HepG2 (cell line): ENCODE results near the gene TXLNA. TPM values are rescaled to one million over a fixed set of nuclear protein-coding genes. Genes with fewer than 3 reads are reported as not detected.

Experiments used
- ARHGAP35 ChIP-seq: sonication (generic); formaldehyde crosslinking; IDR thresholded peaks from 2 replicates; pipeline ENCODE4 v1.9.0; 2022; ENCODE audit warnings: mild to moderate bottlenecking, inconsistent platforms, moderate library complexity, missing genetic modification reagents, borderline replicate concordance
- ATF3 ChIP-seq: sonication (generic); formaldehyde crosslinking; IDR thresholded peaks from 2 replicates; pipeline ENCODE4 v1.4.0; 2020; ENCODE audit warnings: missing genetic modification reagents
- CHD4 ChIP-seq: fragments of 200-600 bp; sonication (generic); IDR thresholded peaks from 2 replicates; pipeline ENCODE4 v1.7.0; 2017; ENCODE audit warnings: mild to moderate bottlenecking, low read length, borderline replicate concordance
- EZH2 ChIP-seq: conservative IDR thresholded peaks from 2 replicates; pipeline ENCODE4 v1.6.1; 2012; ENCODE audit warnings: mild to moderate bottlenecking, low read depth, low read length, moderate library complexity
- HNRNPL ChIP-seq: fragments of 200-400 bp; formaldehyde crosslinking; IDR thresholded peaks from 2 replicates; pipeline ENCODE4 v1.6.1; 2017; ENCODE audit warnings: mild to moderate bottlenecking, low read depth, low read length
- JDP2 ChIP-seq: sonication (generic); formaldehyde crosslinking; IDR thresholded peaks from 2 replicates; pipeline ENCODE4 v1.8.1; 2022; ENCODE audit warnings: missing genetic modification reagents, borderline replicate concordance
- KAT8 ChIP-seq: IDR thresholded peaks from 2 replicates; pipeline ENCODE4 v1.6.1; 2016; ENCODE audit warnings: missing genetic modification reagents, missing compliant biosample characterization
- LBX2 ChIP-seq: sonication (generic); formaldehyde crosslinking; IDR thresholded peaks from 2 replicates; pipeline ENCODE4 v1.5.0; 2020; ENCODE audit warnings: missing genetic modification reagents, mild to moderate bottlenecking, borderline replicate concordance
- MIER2 ChIP-seq: IDR thresholded peaks from 2 replicates; pipeline ENCODE4 v1.6.1; 2016; ENCODE audit warnings: missing biosample characterization, missing genetic modification reagents
- NFATC3 ChIP-seq: sonication (generic); formaldehyde crosslinking; IDR thresholded peaks from 2 replicates; pipeline ENCODE4 v1.5.1; 2020; ENCODE audit warnings: mild to moderate bottlenecking, missing genetic modification reagents
- SNAI1 ChIP-seq: sonication (generic); formaldehyde crosslinking; IDR thresholded peaks from 2 replicates; pipeline ENCODE4 v1.5.0; 2020; ENCODE audit warnings: mild to moderate bottlenecking, missing genetic modification reagents, borderline replicate concordance
- TAF15 ChIP-seq: fragments of 200-400 bp; formaldehyde crosslinking; IDR thresholded peaks from one replicate; pipeline ENCODE4 v1.6.1; 2018; ENCODE audit warnings: mild to moderate bottlenecking, low read depth, low read length; ENCODE audit not compliant: poor library complexity, severe bottlenecking
- TBX2 ChIP-seq: sonication (generic); formaldehyde crosslinking; IDR thresholded peaks from 2 replicates; pipeline ENCODE4 v1.5.0; 2020; ENCODE audit warnings: missing genetic modification reagents, mild to moderate bottlenecking, borderline replicate concordance
- ZGPAT ChIP-seq: IDR thresholded peaks from 2 replicates; pipeline ENCODE4 v1.6.1; 2016; ENCODE audit warnings: mild to moderate bottlenecking
- ZNF143 ChIP-seq: sonication (generic); formaldehyde crosslinking; IDR thresholded peaks from 2 replicates; pipeline ENCODE4 v1.4.0; 2020; ENCODE audit warnings: missing genetic modification reagents
- ZNF225 ChIP-seq: sonication (generic); formaldehyde crosslinking; IDR thresholded peaks from 2 replicates; pipeline ENCODE4 v1.4.0; 2020; ENCODE audit warnings: mild to moderate bottlenecking, missing genetic modification reagents
- ZNF274 ChIP-seq: sonication (generic); formaldehyde crosslinking; IDR thresholded peaks from 2 replicates; pipeline ENCODE4 v1.5.1; 2020; ENCODE audit warnings: mild to moderate bottlenecking, missing genetic modification reagents
- ZNF337 ChIP-seq: sonication (generic); formaldehyde crosslinking; IDR thresholded peaks from 2 replicates; pipeline ENCODE4 v1.5.1; 2020; ENCODE audit warnings: missing genetic modification reagents, low read depth, mild to moderate bottlenecking, borderline replicate concordance
- ZNF501 ChIP-seq: sonication (generic); formaldehyde crosslinking; IDR thresholded peaks from 2 replicates; pipeline ENCODE4 v1.5.1; 2020; ENCODE audit warnings: mild to moderate bottlenecking, moderate library complexity, missing genetic modification reagents
- ZNF510 ChIP-seq: sonication (generic); formaldehyde crosslinking; IDR thresholded peaks from 2 replicates; pipeline ENCODE4 v1.4.0; 2020; ENCODE audit warnings: low read depth, mild to moderate bottlenecking, missing genetic modification reagents
- ZNF558 ChIP-seq: sonication (generic); formaldehyde crosslinking; IDR thresholded peaks from 2 replicates; pipeline ENCODE4 v1.9.0; 2022; ENCODE audit warnings: mild to moderate bottlenecking, missing genetic modification reagents, borderline replicate concordance
- ZNF574 ChIP-seq: sonication (generic); formaldehyde crosslinking; IDR thresholded peaks from 2 replicates; pipeline ENCODE4 v1.4.0; 2020; ENCODE audit warnings: missing genetic modification reagents
- ZNF577 ChIP-seq: sonication (generic); formaldehyde crosslinking; IDR thresholded peaks from 2 replicates; pipeline ENCODE4 v1.4.0; 2020; ENCODE audit warnings: mild to moderate bottlenecking, low read depth, missing genetic modification reagents, borderline replicate concordance
- ZNF619 ChIP-seq: sonication (generic); formaldehyde crosslinking; IDR thresholded peaks from 2 replicates; pipeline ENCODE4 v1.4.0; 2020; ENCODE audit warnings: mild to moderate bottlenecking, missing genetic modification reagents
- polyA plus RNA-seq, 8 experiments: library from polyadenylated mRNA; depleted of rRNA in 3 of 8; stranded (reverse) in 7 of 8; unstranded in 1 of 8; fragments of >200 nt; fragmentation: Illumina TruSeq in 4 of 8; extraction: Trizol in 4 of 8; gene quantifications; 2 replicates each; pipeline versions ENCODE4 v1.2.1 to v1.2.3, GENCODE V29; 2011 to 2016; ENCODE audit warnings: low read depth in 4 of 8, missing spikeins in 1 of 8, mixed read lengths in 1 of 8; ENCODE audit not compliant: insufficient read depth in 1 of 8
- total RNA-seq, 5 experiments: library from RNA; depleted of rRNA; stranded (reverse); fragments of >200 nt; fragmentation: Illumina TruSeq; extraction: Trizol; gene quantifications; 2 replicates each; pipeline ENCODE4 v1.2.3, GENCODE V29; 2016; ENCODE audit warnings: low read depth in 1 of 5

Gene TXLNA
- total and polyA plus RNA-seq, 2 of the 13 experiments (the other 11 are each of a cell fraction or from before 2014, with no cell fraction given): 29.6 to 67.8 TPM

GRCh38 chr1:32180186-32181060 is 948 bp downstream of the TXLNA start (continued):
- TF ChIP-seq ZGPAT (CRISPR knock-in tag): 0 out of 2 replicates have a peak, but pooled peaks have one; percentile 3
- TF ChIP-seq ZNF577 (CRISPR knock-in tag): no peak
- TF ChIP-seq HNRNPL: peak; percentile 74; the same call in 1 of the 2 replicates
- TF ChIP-seq ATF3 (CRISPR knock-in tag): no peak
- no peak for TF ChIP-seq ZNF574 (CRISPR knock-in tag)
- no peak for TF ChIP-seq CHD4
- TF ChIP-seq LBX2 (CRISPR knock-in tag): no peak
- TF ChIP-seq SNAI1 (CRISPR knock-in tag): 0 out of 2 replicates have a peak, but pooled peaks have one; percentile 42
- TF ChIP-seq ZNF558: 0 out of 2 replicates have a peak, but pooled peaks have one; percentile 6
- TF ChIP-seq ZNF337 (CRISPR knock-in tag): 0 out of 2 replicates have a peak, but pooled peaks have one; percentile 11
- no peak for TF ChIP-seq ZNF274 (CRISPR knock-in tag)
- TF ChIP-seq ZNF225 (CRISPR knock-in tag): peak; percentile 30; the same call in 1 of the 2 replicates
- TF ChIP-seq ARHGAP35 (CRISPR knock-in tag): no peak
- TF ChIP-seq TAF15: no peak
- TF ChIP-seq EZH2: no peak
- TF ChIP-seq NFATC3: 0 out of 2 replicates have a peak, but pooled peaks have one; percentile 62
- TF ChIP-seq JDP2 (CRISPR knock-in tag): no peak
- no peak for TF ChIP-seq MIER2 (CRISPR knock-in tag)
- TF ChIP-seq ZNF619: peak; percentile 41; the same call in 1 of the 2 replicates
- peak; percentile 64 for TF ChIP-seq ZNF501 (CRISPR knock-in tag)
- TF ChIP-seq TBX2 (CRISPR knock-in tag): no peak
- TF ChIP-seq KAT8 (CRISPR knock-in tag): no peak
- TF ChIP-seq ZNF143: no peak
- TF ChIP-seq ZNF510 (CRISPR knock-in tag): no peak
